HCT116 (cell line): ENCODE results near the gene RPS16. TPM values are rescaled to one million over a fixed set of nuclear protein-coding genes. Genes with fewer than 3 reads are reported as not detected.

Experiments used
- ATAC-seq: fragments of 200-7000 bp; cut with Tn5 transposase; 2 replicates; pipeline ENCODE4 v1.9.1; 2020; ENCODE audit warnings: mild to moderate bottlenecking, moderate library complexity
- BruUV-seq: library from RNA; stranded (reverse); fragments of 400-500 nt; replicated peaks from 2 replicates; lab custom pipeline; 2021; lab: Mats Ljungman, UMichigan
- CTCF ChIA-PET: fragments of 300-600 bp; sonication (Branson Sonifier 250); formaldehyde crosslinking; loops from one replicate; lab custom pipeline; 2021; ENCODE audit warnings: antibody characterized with exemption; lab: Charles Lee
- POLR2A ChIA-PET: fragments of 300-600, 350-600 bp; sonication (Branson Sonifier 250); formaldehyde crosslinking; loops from one replicate; lab custom pipeline; 2021; ENCODE audit warnings: antibody characterized with exemption; lab: Charles Lee
- RAD21 ChIA-PET, 2 experiments: fragments of 300-600 bp; sonication (Branson Sonifier 250); formaldehyde crosslinking; loops; one replicate each; lab custom pipeline; 2023; ENCODE audit warnings: low total read pairs in 2 of 2; ENCODE audit not compliant: uncharacterized antibody in 2 of 2, unreplicated experiment in 2 of 2, low non-redundant PET in 1 of 2; lab: Charles Lee
- DNase-seq: peaks from one replicate; pipeline ENCODE4 v3.0.0-alpha.2; 2010; ENCODE audit warnings: low read depth, low spot score
- H2AFZ ChIP-seq: fragments of 200-600 bp; shearing (Covaris generic), sonication (generic); 2 replicates; pipeline ENCODE4 v1.6.1; 2017; ENCODE audit warnings: low read depth, mixed run types, mixed read lengths, antibody characterized with exemption, low read length; ENCODE audit not compliant: poor library complexity, severe bottlenecking
- H3K27ac ChIP-seq: 2 replicates; pipeline ENCODE4 v1.5.1; 2012; ENCODE audit warnings: low read depth, low read length
- H3K27me3 ChIP-seq: fragments of 200-600 bp; sonication (generic); 2 replicates; pipeline ENCODE4 v1.6.1; 2016; ENCODE audit warnings: mixed run types, low read length, mixed read lengths; ENCODE audit not compliant: insufficient read depth
- H3K36me3 ChIP-seq, 2 experiments: fragments of 200-500 bp in 1 of 2; fragments of 200-600 bp in 1 of 2; sonication (Bioruptor generic) in 1 of 2; sonication (generic) in 1 of 2; 2 replicates each; pipeline versions ENCODE4 v1.5.1 to v1.6.1; 2014 to 2016; ENCODE audit warnings: low read length in 2 of 2, inconsistent platforms in 1 of 2, mixed read lengths in 1 of 2, mixed run types in 1 of 2; ENCODE audit not compliant: insufficient read depth in 2 of 2, control insufficient read depth in 1 of 2
- H3K4me1 ChIP-seq, 2 experiments: fragments of 200-600 bp in 1 of 2; sonication (generic) in 1 of 2; 2 replicates each; pipeline versions ENCODE4 v1.5.1 to v1.6.1; 2012 to 2017; ENCODE audit warnings: low read length in 2 of 2, inconsistent platforms in 1 of 2, mild to moderate bottlenecking in 1 of 2, mixed read lengths in 1 of 2, mixed run types in 1 of 2, moderate library complexity in 1 of 2; ENCODE audit not compliant: insufficient read depth in 2 of 2, control insufficient read depth in 1 of 2
- H3K4me2 ChIP-seq: fragments of 200-600 bp; sonication (generic); 2 replicates; pipeline ENCODE4 v1.6.1; 2017; ENCODE audit warnings: mixed run types, low read length, mixed read lengths
- H3K4me3 ChIP-seq, 2 experiments: fragments of 200-600 bp in 1 of 2; sonication (generic) in 1 of 2; replicated peaks in 1 of 2; 2 replicates each; pipeline ENCODE4 v1.5.1; 2011 to 2016; ENCODE audit warnings: low read length in 2 of 2, control low read depth in 1 of 2, low read depth in 1 of 2, mild to moderate bottlenecking in 1 of 2, mixed read lengths in 1 of 2, mixed run types in 1 of 2
- H3K79me2 ChIP-seq: fragments of 200-600 bp; sonication (generic); 2 replicates; pipeline ENCODE4 v1.6.1; 2017; ENCODE audit warnings: mild to moderate bottlenecking, mixed run types, low read length, moderate library complexity, mixed read lengths; ENCODE audit not compliant: insufficient read depth
- H3K9ac ChIP-seq: fragments of 200-600 bp; sonication (generic); 2 replicates; pipeline ENCODE4 v1.6.1; 2016; ENCODE audit warnings: low read length, mixed read lengths
- H3K9me2 ChIP-seq: fragments of 200-600 bp; sonication (generic), shearing (Covaris generic); 2 replicates; pipeline ENCODE4 v1.6.1; 2017; ENCODE audit warnings: mixed run types, mild to moderate bottlenecking, moderate library complexity; ENCODE audit not compliant: insufficient read depth
- H3K9me3 ChIP-seq, 2 experiments: fragments of 200-500 bp in 1 of 2; fragments of 200-600 bp in 1 of 2; sonication (Bioruptor generic) in 1 of 2; sonication (generic) in 1 of 2; 2 replicates each; pipeline ENCODE4 v1.6.1; 2014 to 2017; ENCODE audit warnings: low read length in 2 of 2, mixed read lengths in 2 of 2, inconsistent platforms in 1 of 2, low read depth in 1 of 2, mild to moderate bottlenecking in 1 of 2, mixed run types in 1 of 2, moderate library complexity in 1 of 2; ENCODE audit not compliant: control insufficient read depth in 1 of 2, insufficient read depth in 1 of 2
- H4K20me1 ChIP-seq: fragments of 200-600 bp; sonication (generic), shearing (Covaris generic); 2 replicates; pipeline ENCODE4 v1.6.1; 2017; ENCODE audit warnings: mixed run types, mild to moderate bottlenecking, moderate library complexity; ENCODE audit not compliant: insufficient read depth
- CBX3 ChIP-seq: IDR thresholded peaks from 2 replicates; pipeline ENCODE4 v1.6.1; 2012; ENCODE audit warnings: low read depth
- CEBPB ChIP-seq: IDR thresholded peaks from 2 replicates; pipeline ENCODE4 v1.6.1; 2012; ENCODE audit warnings: low read depth
- ELF1 ChIP-seq: IDR thresholded peaks from 2 replicates; pipeline ENCODE4 v1.6.1; 2012; ENCODE audit warnings: low read depth, borderline replicate concordance
- EZH2 ChIP-seq: fragments of 200-600 bp; sonication (generic); IDR thresholded peaks from 2 replicates; pipeline ENCODE4 v1.6.1; 2017; ENCODE audit warnings: antibody characterized with exemption, mixed run types
- JUND ChIP-seq: IDR thresholded peaks from 2 replicates; pipeline ENCODE4 v1.6.1; 2012
- POLR2A ChIP-seq: IDR thresholded peaks from 2 replicates; pipeline ENCODE4 v1.7.0; 2011; ENCODE audit warnings: borderline replicate concordance; ENCODE audit not compliant: insufficient read depth, insufficient read length; ENCODE audit errors: extremely low read depth
- POLR2AphosphoS5 ChIP-seq: IDR thresholded peaks from 2 replicates; pipeline ENCODE4 v1.6.1; 2011; ENCODE audit warnings: mild to moderate bottlenecking, low read depth, low read length, moderate library complexity
- RAD21 ChIP-seq: IDR thresholded peaks from 2 replicates; pipeline ENCODE4 v1.6.1; 2012; ENCODE audit warnings: low read depth, mild to moderate bottlenecking
- SIN3A ChIP-seq: IDR thresholded peaks from 2 replicates; pipeline ENCODE4 v1.6.1; 2012; ENCODE audit warnings: low read depth
- SP1 ChIP-seq: IDR thresholded peaks from 2 replicates; pipeline ENCODE4 v1.6.1; 2012; ENCODE audit warnings: low read depth
- SRF ChIP-seq: IDR thresholded peaks from 2 replicates; pipeline ENCODE4 v1.6.1; 2012; ENCODE audit warnings: low read depth
- TCF7L2 ChIP-seq: IDR thresholded peaks from 2 replicates; pipeline ENCODE4 v1.7.0; 2011; ENCODE audit warnings: borderline replicate concordance, inconsistent platforms; ENCODE audit not compliant: insufficient read depth, insufficient read length; ENCODE audit errors: extremely low read depth
- YY1 ChIP-seq: IDR thresholded peaks from 2 replicates; pipeline ENCODE4 v1.6.1; 2011; ENCODE audit warnings: low read length, low read depth, moderate library complexity, mild to moderate bottlenecking; ENCODE audit not compliant: insufficient replicate concordance; ENCODE audit errors: extremely low read depth
- ZFX ChIP-seq: fragments of 450-650 bp; IDR thresholded peaks from 2 replicates; pipeline ENCODE4 v1.6.1; 2017
- ZNF274 ChIP-seq: fragments of 200-500 bp; sonication (Bioruptor generic); IDR thresholded peaks from 2 replicates; pipeline ENCODE4 v1.6.1; 2014; ENCODE audit warnings: mild to moderate bottlenecking, low read depth, low read length, inconsistent platforms
- intact Hi-C: fragments of 100-400 bp; cut with micrococcal nuclease; formaldehyde crosslinking; loops from 2 replicates; pipeline ENCODE4 v1.10.0; 2022
- total RNA-seq: library from RNA; stranded (reverse); gene quantifications from one replicate; pipeline ENCODE4 v1.2.1, GENCODE V29; 2021; ENCODE audit not compliant: unreplicated experiment
- TF ChIP-seq, protein P1 (sequence below), 3 experiments: fragments of 200-600 bp in 1 of 3; sonication (generic) in 1 of 3; IDR thresholded peaks in 2 of 3; conservative IDR thresholded peaks in 1 of 3; 2 replicates each; pipeline ENCODE4 v1.5.1; 2012 to 2017; ENCODE audit warnings: low read depth in 2 of 3, low read length in 2 of 3, antibody characterized with exemption in 1 of 3, borderline replicate concordance in 1 of 3, control low read depth in 1 of 3, mild to moderate bottlenecking in 1 of 3, mixed read lengths in 1 of 3, mixed run types in 1 of 3, moderate library complexity in 1 of 3; ENCODE audit not compliant: insufficient read depth in 1 of 3
- TF ChIP-seq, protein P2 (sequence below): IDR thresholded peaks from 2 replicates; pipeline ENCODE4 v1.6.1; 2012
- TF ChIP-seq, protein P3 (sequence below): IDR thresholded peaks from 2 replicates; pipeline ENCODE4 v1.6.1; 2011; ENCODE audit warnings: mild to moderate bottlenecking, low read length, moderate library complexity; ENCODE audit not compliant: insufficient replicate concordance; ENCODE audit errors: extremely low read depth
- TF ChIP-seq, protein P4 (sequence below): IDR thresholded peaks from 2 replicates; pipeline ENCODE4 v1.6.1; 2012; ENCODE audit warnings: low read depth

The RPS16 gene
- total RNA-seq, 1 experiment from 2014 or later = 3,365 TPM

DNA sequence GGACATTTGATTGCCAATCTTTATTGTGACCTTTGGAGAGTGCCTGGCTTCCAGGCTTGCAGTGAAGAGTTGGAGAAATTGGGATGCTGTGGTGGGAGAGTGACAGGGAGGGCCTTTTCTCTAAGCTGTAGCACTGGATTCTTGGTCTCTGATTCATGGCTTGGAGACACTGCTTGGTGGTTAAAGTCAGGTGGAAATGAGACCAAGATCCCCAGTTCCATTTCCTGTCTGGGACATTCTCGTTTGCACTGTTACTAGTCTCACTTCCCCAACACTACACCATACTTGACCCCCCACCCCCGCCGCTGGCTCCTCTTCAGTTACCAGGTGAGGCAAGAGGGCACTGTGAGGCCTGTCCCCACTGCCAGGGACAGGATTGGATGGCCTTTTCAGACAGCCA is 12.5 kb upstream of the RPS16 start:
- peaks cover 3% of the 10 kb centered on the region; the same call in 1 of the 2 replicates for H4K20me1 ChIP-seq
- intact Hi-C loops = no loop called here
- H3K36me3 ChIP-seq = peaks cover 2 to 21% of the 10 kb centered on the region in 2 experiments; a peak in 2 of 4 replicates
- BruUV-seq = no TSS peak
- ATAC-seq (no peak), DNase-seq (no peak)
- no peaks in the 10 kb centered on the region; a peak in 1 of 4 replicates for H3K9me3 ChIP-seq
- H3K4me1 ChIP-seq = peaks cover 6 to 28% of the 10 kb centered on the region in 2 experiments
- H3K9ac ChIP-seq = no peak overlapping the region
- H3K4me2 ChIP-seq = peak overlapping the region; percentile 78; the same call in 1 of the 2 replicates
- CTCF ChIA-PET = no interaction called here
- POLR2A ChIA-PET = interaction anchor here (1.0 kb wide), 1 partner anchor 12 kb away, joined by 3 read pairs; the partner anchor contains the start of gene RPS16
- no peak overlapping the region for H3K27ac ChIP-seq
- H3K4me3 ChIP-seq = no peak overlapping the region
- no peak overlapping the region for H2AFZ ChIP-seq
- no peak for TF ChIP-seq SRF
- TF ChIP-seq, protein P1, sequence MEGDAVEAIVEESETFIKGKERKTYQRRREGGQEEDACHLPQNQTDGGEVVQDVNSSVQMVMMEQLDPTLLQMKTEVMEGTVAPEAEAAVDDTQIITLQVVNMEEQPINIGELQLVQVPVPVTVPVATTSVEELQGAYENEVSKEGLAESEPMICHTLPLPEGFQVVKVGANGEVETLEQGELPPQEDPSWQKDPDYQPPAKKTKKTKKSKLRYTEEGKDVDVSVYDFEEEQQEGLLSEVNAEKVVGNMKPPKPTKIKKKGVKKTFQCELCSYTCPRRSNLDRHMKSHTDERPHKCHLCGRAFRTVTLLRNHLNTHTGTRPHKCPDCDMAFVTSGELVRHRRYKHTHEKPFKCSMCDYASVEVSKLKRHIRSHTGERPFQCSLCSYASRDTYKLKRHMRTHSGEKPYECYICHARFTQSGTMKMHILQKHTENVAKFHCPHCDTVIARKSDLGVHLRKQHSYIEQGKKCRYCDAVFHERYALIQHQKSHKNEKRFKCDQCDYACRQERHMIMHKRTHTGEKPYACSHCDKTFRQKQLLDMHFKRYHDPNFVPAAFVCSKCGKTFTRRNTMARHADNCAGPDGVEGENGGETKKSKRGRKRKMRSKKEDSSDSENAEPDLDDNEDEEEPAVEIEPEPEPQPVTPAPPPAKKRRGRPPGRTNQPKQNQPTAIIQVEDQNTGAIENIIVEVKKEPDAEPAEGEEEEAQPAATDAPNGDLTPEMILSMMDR (IDR thresholded peaks at IDR 0.05 in 2 of 3, conservative IDR thresholded peaks at IDR 0.05 in 1 of 3; ENCODE audit: borderline replicate concordance in 1 of 3, insufficient read depth in 1 of 3, low read depth in 2 of 3, low read length in 2 of 3) = no peak
- no peak for TF ChIP-seq POLR2AphosphoS5
- TF ChIP-seq CEBPB = no peak
- TF ChIP-seq SP1 = no peak
- TF ChIP-seq ZNF274 = no peak
- no peak for TF ChIP-seq ELF1
- no peak for TF ChIP-seq SIN3A
- no peak for TF ChIP-seq RAD21
- TF ChIP-seq, protein P2, sequence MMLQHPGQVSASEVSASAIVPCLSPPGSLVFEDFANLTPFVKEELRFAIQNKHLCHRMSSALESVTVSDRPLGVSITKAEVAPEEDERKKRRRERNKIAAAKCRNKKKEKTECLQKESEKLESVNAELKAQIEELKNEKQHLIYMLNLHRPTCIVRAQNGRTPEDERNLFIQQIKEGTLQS = no peak
- no peak for TF ChIP-seq POLR2A
- TF ChIP-seq, protein P3, sequence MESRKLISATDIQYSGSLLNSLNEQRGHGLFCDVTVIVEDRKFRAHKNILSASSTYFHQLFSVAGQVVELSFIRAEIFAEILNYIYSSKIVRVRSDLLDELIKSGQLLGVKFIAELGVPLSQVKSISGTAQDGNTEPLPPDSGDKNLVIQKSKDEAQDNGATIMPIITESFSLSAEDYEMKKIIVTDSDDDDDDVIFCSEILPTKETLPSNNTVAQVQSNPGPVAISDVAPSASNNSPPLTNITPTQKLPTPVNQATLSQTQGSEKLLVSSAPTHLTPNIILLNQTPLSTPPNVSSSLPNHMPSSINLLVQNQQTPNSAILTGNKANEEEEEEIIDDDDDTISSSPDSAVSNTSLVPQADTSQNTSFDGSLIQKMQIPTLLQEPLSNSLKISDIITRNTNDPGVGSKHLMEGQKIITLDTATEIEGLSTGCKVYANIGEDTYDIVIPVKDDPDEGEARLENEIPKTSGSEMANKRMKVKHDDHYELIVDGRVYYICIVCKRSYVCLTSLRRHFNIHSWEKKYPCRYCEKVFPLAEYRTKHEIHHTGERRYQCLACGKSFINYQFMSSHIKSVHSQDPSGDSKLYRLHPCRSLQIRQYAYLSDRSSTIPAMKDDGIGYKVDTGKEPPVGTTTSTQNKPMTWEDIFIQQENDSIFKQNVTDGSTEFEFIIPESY = no peak
- no peak for TF ChIP-seq JUND
- TF ChIP-seq TCF7L2 = no peak
- TF ChIP-seq, protein P4, sequence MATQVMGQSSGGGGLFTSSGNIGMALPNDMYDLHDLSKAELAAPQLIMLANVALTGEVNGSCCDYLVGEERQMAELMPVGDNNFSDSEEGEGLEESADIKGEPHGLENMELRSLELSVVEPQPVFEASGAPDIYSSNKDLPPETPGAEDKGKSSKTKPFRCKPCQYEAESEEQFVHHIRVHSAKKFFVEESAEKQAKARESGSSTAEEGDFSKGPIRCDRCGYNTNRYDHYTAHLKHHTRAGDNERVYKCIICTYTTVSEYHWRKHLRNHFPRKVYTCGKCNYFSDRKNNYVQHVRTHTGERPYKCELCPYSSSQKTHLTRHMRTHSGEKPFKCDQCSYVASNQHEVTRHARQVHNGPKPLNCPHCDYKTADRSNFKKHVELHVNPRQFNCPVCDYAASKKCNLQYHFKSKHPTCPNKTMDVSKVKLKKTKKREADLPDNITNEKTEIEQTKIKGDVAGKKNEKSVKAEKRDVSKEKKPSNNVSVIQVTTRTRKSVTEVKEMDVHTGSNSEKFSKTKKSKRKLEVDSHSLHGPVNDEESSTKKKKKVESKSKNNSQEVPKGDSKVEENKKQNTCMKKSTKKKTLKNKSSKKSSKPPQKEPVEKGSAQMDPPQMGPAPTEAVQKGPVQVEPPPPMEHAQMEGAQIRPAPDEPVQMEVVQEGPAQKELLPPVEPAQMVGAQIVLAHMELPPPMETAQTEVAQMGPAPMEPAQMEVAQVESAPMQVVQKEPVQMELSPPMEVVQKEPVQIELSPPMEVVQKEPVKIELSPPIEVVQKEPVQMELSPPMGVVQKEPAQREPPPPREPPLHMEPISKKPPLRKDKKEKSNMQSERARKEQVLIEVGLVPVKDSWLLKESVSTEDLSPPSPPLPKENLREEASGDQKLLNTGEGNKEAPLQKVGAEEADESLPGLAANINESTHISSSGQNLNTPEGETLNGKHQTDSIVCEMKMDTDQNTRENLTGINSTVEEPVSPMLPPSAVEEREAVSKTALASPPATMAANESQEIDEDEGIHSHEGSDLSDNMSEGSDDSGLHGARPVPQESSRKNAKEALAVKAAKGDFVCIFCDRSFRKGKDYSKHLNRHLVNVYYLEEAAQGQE = no peak
- no peak for TF ChIP-seq CBX3
- no peak for TF ChIP-seq EZH2
- no peak for TF ChIP-seq ZFX
- no peak for TF ChIP-seq YY1
- TF ChIP-seq, all 23 proteins: peak for 0
- no peaks in the 10 kb centered on the region for H3K27me3 ChIP-seq
- H3K79me2 ChIP-seq = peaks cover 88% of the 10 kb centered on the region
- RAD21 ChIA-PET = no interaction called here
- no peaks in the 10 kb centered on the region for H3K9me2 ChIP-seq
